ENCODE data around the gene IL1R2.

DNA sequence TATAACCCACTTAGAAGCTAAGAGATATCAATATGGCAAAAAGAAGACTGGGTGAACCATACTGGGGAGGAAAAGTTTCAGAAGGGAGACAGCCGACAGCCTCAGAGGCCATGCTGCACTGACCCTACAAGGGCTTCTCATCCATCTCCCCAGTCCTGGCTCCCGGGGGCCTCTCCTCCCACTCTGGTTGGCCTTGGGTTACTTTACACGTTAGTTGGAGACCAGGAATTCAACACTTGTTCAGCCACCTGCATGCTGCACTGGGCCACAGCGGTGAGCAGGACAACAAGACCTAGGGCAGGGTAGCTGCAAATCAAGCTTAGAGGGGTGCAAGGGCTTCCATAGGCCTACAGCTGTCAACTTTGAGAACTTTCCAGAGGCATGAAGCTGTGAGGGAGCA, 28.6 kb upstream of the IL1R2 start:
- TF ChIP-seq POLR2AphosphoS5 (IDR thresholded peaks at IDR 0.05; ENCODE audit: low read depth, low read length) = no peak
- no peak for TF ChIP-seq POLR2A (IDR thresholded peaks at IDR 0.05; ENCODE audit: low read depth, low read length)
- TF ChIP-seq SPI1 (IDR thresholded peaks at IDR 0.05; ENCODE audit: low read depth, low read length) = no peak
- no peak for TF ChIP-seq PAX5 (IDR thresholded peaks at IDR 0.05; ENCODE audit: insufficient read depth, low read length, severe bottlenecking)
- TF ChIP-seq TAF1 (IDR thresholded peaks at IDR 0.05; ENCODE audit: low read depth, low read length) = no peak
